Psoas muscle (tissue), 8 donors: Measurements from ENCODE around the gene TBCD. TPM values are rescaled to one million over a fixed set of nuclear protein-coding genes. Genes with fewer than 3 reads are reported as not detected.

Experiments
- ATAC-seq, 4 donors: fragments of 200-7000 bp; cut with Tn5 transposase; one replicate each; pipeline ENCODE4 v1.9.1; 2020; ENCODE audit warnings: moderate library complexity in 3 of 4, mild to moderate bottlenecking in 2 of 4
- DNase-seq, 2 donors: peaks; one replicate each; pipeline ENCODE4 v3.0.0-alpha.2; 2020
- H3K27ac ChIP-seq: fragments of 200-600 bp; one replicate; pipeline ENCODE4 v1.8.0; 2022
- H3K27me3 ChIP-seq, 3 donors: fragments of 200-600 bp in 1 of 3; one replicate each; pipeline versions ENCODE4 v1.6.1 to v1.8.0; 2013 to 2022; ENCODE audit warnings: low read length in 2 of 3, mild to moderate bottlenecking in 2 of 3, moderate library complexity in 1 of 3; ENCODE audit not compliant: insufficient read depth in 3 of 3
- H3K36me3 ChIP-seq, 2 donors: fragments of 200-600 bp in 1 of 2; one replicate each; pipeline versions ENCODE4 v1.6.1 to v1.8.0; 2013 to 2022; ENCODE audit warnings: low read depth in 1 of 2, mild to moderate bottlenecking in 1 of 2, moderate library complexity in 1 of 2; ENCODE audit not compliant: insufficient read depth in 1 of 2
- H3K4me1 ChIP-seq: fragments of 200-600 bp; one replicate; pipeline ENCODE4 v1.8.0; 2022
- H3K4me3 ChIP-seq: fragments of 200-600 bp; one replicate; pipeline ENCODE4 v1.8.0; 2022; ENCODE audit warnings: mild to moderate bottlenecking
- H3K9me3 ChIP-seq: fragments of 200-600 bp; one replicate; pipeline ENCODE4 v1.8.0; 2022
- WGBS, 3 donors: extraction: QIAGEN DNeasy Blood & Tissue Kit; methylation state at CpG; one replicate each; pipeline versions ENCODE4 v1.1.6 to v1.1.7; 2013; 5-methylcytosine and 5-hydroxymethylcytosine counted together
- intact Hi-C, 2 donors: fragments of 100-400 bp; cut with DNase I; formaldehyde crosslinking; loops; one replicate each; pipeline versions ENCODE4 v1.11.0 to v1.14.2; 2022
- polyA plus RNA-seq, 3 donors: library from polyadenylated mRNA; stranded (reverse); fragments of 200-250 nt; gene quantifications; one replicate each; pipeline ENCODE4 v1.2.3, GENCODE V29; 2013
- total RNA-seq, 4 donors: library from RNA; stranded (reverse); fragmentation: NEBNext Ultra II Directional in 2 of 4; extraction: Animal tissue kit (Norgen Biotek cat#: 25700) in 2 of 4; gene quantifications; one replicate each; pipeline versions ENCODE4 v1.2.1 to v1.2.4, GENCODE V29; 2021 to 2023
- TF ChIP-seq, protein P1 (sequence below): fragments of 200-600 bp; IDR thresholded peaks from one replicate; pipeline ENCODE4 v1.8.0; 2022; ENCODE audit warnings: antibody characterized with exemption
- donor health status: healthy with polysubstance abuse.
- donor health status: DM: no; HTN: no; CAD: no; lungs with moderate emphysema.
- donor health status: Bipolar disorder and iron deficiency.
- donor health status: healthy.
- donor health status: DM: yes; HTN: yes; CAD: no.
- donor health status: DM: no; HTN: no; CAD: no.
- donor health status: DM: no; HTN: no; CAD: no.
- donor health status: DM: yes; HTN: yes; CAD: no.

The TBCD gene
- total and polyA plus RNA-seq, 7 donors = 28.2 to 65.0 (median 36.5) TPM

DNA sequence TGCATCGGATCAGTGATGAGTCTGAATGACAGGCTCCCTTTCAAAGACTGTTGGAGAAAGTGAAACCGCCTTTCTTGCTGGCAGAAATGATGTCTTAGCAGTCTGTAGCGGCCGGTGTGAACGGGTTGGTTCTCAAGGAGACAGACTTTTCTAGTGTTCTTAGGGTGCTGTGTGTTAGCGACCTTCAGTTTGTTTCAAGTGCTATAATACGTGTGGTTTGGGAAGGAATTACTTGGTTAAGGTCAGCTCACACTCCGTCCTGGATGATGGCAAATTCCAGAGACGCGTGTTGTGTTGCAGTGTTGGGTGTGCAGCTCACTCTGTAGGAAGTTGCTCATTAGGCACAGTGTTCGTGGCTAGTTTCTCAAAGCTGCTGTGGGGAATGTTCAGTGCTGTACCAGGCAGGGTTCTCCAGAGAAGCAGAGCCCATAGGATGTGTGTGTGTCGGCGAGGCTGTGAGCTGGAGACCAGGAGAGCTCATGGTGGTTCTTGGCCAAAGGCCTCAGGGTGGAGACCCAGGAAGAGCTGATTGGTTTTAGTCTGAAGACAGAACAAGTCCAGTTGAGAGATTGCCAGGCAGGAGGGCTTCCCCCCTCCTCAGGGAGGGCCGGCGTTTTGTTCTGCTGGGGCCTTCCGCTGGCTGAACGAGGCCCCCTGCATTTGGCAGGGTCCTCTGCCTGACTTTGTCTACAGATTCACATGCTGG is 50.4 kb downstream of the TBCD start:
- Histone ChIP-seq H3K4me1 (peaks cover 16% of the 10 kb centered on the region), H3K27me3 (no peaks in the 10 kb centered on the region), H3K27ac (no peak overlapping the region), H3K9me3 (no peaks in the 10 kb centered on the region), H3K4me3 (no peak overlapping the region), H3K36me3 (peaks cover 0 to 13% of the 10 kb centered on the region in 2 donors)
- intact Hi-C loops = no loop called here
- DNase-seq (peak in 1 of 2 donors; percentile 38), ATAC-seq (no peak)
- TF ChIP-seq, protein P1, sequence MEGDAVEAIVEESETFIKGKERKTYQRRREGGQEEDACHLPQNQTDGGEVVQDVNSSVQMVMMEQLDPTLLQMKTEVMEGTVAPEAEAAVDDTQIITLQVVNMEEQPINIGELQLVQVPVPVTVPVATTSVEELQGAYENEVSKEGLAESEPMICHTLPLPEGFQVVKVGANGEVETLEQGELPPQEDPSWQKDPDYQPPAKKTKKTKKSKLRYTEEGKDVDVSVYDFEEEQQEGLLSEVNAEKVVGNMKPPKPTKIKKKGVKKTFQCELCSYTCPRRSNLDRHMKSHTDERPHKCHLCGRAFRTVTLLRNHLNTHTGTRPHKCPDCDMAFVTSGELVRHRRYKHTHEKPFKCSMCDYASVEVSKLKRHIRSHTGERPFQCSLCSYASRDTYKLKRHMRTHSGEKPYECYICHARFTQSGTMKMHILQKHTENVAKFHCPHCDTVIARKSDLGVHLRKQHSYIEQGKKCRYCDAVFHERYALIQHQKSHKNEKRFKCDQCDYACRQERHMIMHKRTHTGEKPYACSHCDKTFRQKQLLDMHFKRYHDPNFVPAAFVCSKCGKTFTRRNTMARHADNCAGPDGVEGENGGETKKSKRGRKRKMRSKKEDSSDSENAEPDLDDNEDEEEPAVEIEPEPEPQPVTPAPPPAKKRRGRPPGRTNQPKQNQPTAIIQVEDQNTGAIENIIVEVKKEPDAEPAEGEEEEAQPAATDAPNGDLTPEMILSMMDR = no peak
- 78 to 90% (median 87%) methylated on average over 17 of the region's 17 CpGs for WGBS, 3 donors

GRCh38 chr17:82803185-82803584 is 51.3 kb downstream of the TBCD start:
- TF ChIP-seq, protein P1 = no peak
- peaks cover 0 to 20% of the 10 kb centered on the region in 2 donors for H3K36me3 ChIP-seq
- H3K4me1 ChIP-seq = peaks cover 16% of the 10 kb centered on the region
- no peak for ATAC-seq
- H3K4me3 ChIP-seq = no peak overlapping the region
- intact Hi-C loops = no loop called here
- no peaks in the 10 kb centered on the region for H3K9me3 ChIP-seq
- WGBS, 3 donors = 88 to 89% (median 89%) methylated on average over 9 of the region's 9 CpGs
- peak in 1 of 2 donors; percentile 27 for DNase-seq
- H3K27ac ChIP-seq = no peak overlapping the region
- H3K27me3 ChIP-seq = no peaks in the 10 kb centered on the region

DNA sequence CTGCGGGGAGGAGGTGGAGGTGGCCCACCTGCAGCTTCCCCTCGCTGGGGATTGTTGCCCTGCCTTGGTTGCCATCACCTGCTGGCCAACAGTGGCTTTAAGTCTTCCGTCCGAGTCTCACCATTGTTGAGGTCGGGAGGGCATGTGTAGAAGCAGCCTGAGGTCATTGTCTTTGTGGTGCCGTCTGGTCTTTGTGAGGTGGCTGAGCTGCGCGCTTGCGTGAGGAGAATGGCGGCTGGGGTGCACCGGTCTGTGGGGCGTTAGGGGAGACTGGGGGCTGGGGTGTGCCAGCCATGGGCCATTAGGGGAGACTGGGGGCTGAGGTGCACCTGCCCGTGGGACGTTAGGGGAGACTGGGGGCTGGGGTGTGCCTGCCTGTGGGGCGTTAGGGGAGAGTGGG is 51.7 kb downstream of the TBCD start:
- TF ChIP-seq, protein P1 = no peak
- Histone ChIP-seq H3K4me3 (no peak overlapping the region), H3K9me3 (no peaks in the 10 kb centered on the region), H3K36me3 (peaks cover 0 to 18% of the 10 kb centered on the region in 2 donors), H3K27ac (no peak overlapping the region), H3K27me3 (no peaks in the 10 kb centered on the region), H3K4me1 (peaks cover 16% of the 10 kb centered on the region)
- WGBS, 3 donors = 95 to 96% (median 95%) methylated on average over 15 of the region's 15 CpGs
- DNase-seq = peak in 1 of 2 donors; percentile 47
- intact Hi-C loops = no loop called here
- no peak for ATAC-seq

GRCh38 chr17:82804442-82805191 is 52.8 kb downstream of the TBCD start:
- H3K27ac ChIP-seq = peak overlapping the region; percentile 82
- intact Hi-C loops = loop anchor here in 1 of 2 donors (5.0 kb wide), 2 partner anchors 38 to 63 kb away; partner anchors contain the start of gene ZNF750
- DNase-seq (peak; percentile 94 to 97), ATAC-seq (peak; percentile 95 to 98 (median 96))
- H3K9me3 ChIP-seq = no peaks in the 10 kb centered on the region
- peak overlapping the region; percentile 36 for H3K4me3 ChIP-seq
- no peaks in the 10 kb centered on the region for H3K27me3 ChIP-seq
- H3K4me1 ChIP-seq = peaks cover 16% of the 10 kb centered on the region
- peaks cover 0 to 13% of the 10 kb centered on the region in 2 donors for H3K36me3 ChIP-seq
- TF ChIP-seq, protein P1 = no peak
- 24 to 31% (median 29%) methylated on average over 23 to 27 of the region's 27 CpGs for WGBS, 3 donors
